Urothelium cell line (cell line): ENCODE data around the gene KMT5B.

ENCODE experiments used
- DNase-seq: peaks from one replicate; pipeline ENCODE4 v3.0.0; 2011; ENCODE audit warnings: low spot score, mixed read lengths
- FAIRE-seq: peaks from 2 replicates; lab custom pipeline; 2011; peaks lifted over from hg19 to GRCh38; lab: Jason Lieb, UNC

KMT5B gene

GRCh38 chr11:68146704-68147474 is 66.2 kb downstream of the KMT5B start:
- peak; percentile 76 for DNase-seq

GRCh38 chr11:68146010-68146540 is 67.0 kb downstream of the KMT5B start:
- DNase-seq (no peak), FAIRE-seq (no peak)

More at GRCh38 chr11:68146704-68147474, 66.2 kb downstream of the KMT5B start:
- no peak for FAIRE-seq

- FAIRE-seq (no peak), DNase-seq (peak; percentile 40)
Measured at GRCh38 chr11:68145120-68145866, 67.8 kb downstream of the KMT5B start.

GRCh38 chr11:68143310-68143689 is 69.8 kb downstream of the KMT5B start:
- FAIRE-seq: no peak

GRCh38 chr11:68142441-68143309 is 70.4 kb downstream of the KMT5B start:
- no peak for FAIRE-seq
- no peak for DNase-seq

More at GRCh38 chr11:68143310-68143689, 69.8 kb downstream of the KMT5B start:
- DNase-seq: no peak

GRCh38 chr11:68142028-68142412 is 71.1 kb downstream of the KMT5B start:
- FAIRE-seq (no peak), DNase-seq (no peak)

GRCh38 chr11:68141246-68142027 is 71.7 kb downstream of the KMT5B start:
- DNase-seq (no peak), FAIRE-seq (no peak)

- DNase-seq (no peak), FAIRE-seq (no peak)
Measured at GRCh38 chr11:68140496-68141245, 72.4 kb downstream of the KMT5B start.

- DNase-seq (no peak), FAIRE-seq (no peak)
Measured at GRCh38 chr11:68138237-68138636, 74.9 kb downstream of the KMT5B start.

- no peak for DNase-seq
- no peak for FAIRE-seq
Measured at GRCh38 chr11:68137833-68138232, 75.3 kb downstream of the KMT5B start.

GRCh38 chr11:68136866-68137265 is 76.2 kb downstream of the KMT5B start:
- DNase-seq (no peak), FAIRE-seq (no peak)

- no peak for FAIRE-seq
- no peak for DNase-seq
Measured at GRCh38 chr11:68135161-68135560, 77.9 kb downstream of the KMT5B start.

- DNase-seq: peak; percentile 57
- FAIRE-seq: no peak
Measured at GRCh38 chr11:68133761-68134160, 79.3 kb downstream of the KMT5B start.

- FAIRE-seq (no peak), DNase-seq (no peak)
Measured at GRCh38 chr11:68130121-68130520, 83.0 kb downstream of the KMT5B start.

GRCh38 chr11:68128682-68129327 is 84.3 kb downstream of the KMT5B start:
- DNase-seq (peak; percentile 26), FAIRE-seq (no peak)

GRCh38 chr11:68127714-68128681 is 85.1 kb downstream of the KMT5B start:
- DNase-seq (peak; percentile 2), FAIRE-seq (no peak)

- no peak for DNase-seq
- no peak for FAIRE-seq
Measured at GRCh38 chr11:68125164-68125563, 87.9 kb downstream of the KMT5B start.
